H9 (cell line): ENCODE data around the gene CALHM6. TPM values are rescaled to one million over a fixed set of nuclear protein-coding genes. Genes with fewer than 3 reads are reported as not detected.

Experiments used
- DNase-seq: peaks from one replicate; pipeline ENCODE4 v3.0.0-alpha.2; 2017
- H2AFZ ChIP-seq: one replicate; pipeline ENCODE4 v1.6.1; 2013; ENCODE audit warnings: mild to moderate bottlenecking, low read length, control low read depth, moderate library complexity
- H2AK5ac ChIP-seq: 2 replicates; pipeline ENCODE4 v1.6.1; 2013; ENCODE audit warnings: low read length, control low read depth, mixed read lengths; ENCODE audit not compliant: insufficient read length
- H2BK120ac ChIP-seq: one replicate; pipeline ENCODE4 v1.6.1; 2013; ENCODE audit warnings: low read depth, mild to moderate bottlenecking, low read length, control low read depth, inconsistent platforms; ENCODE audit not compliant: poor library complexity, severe bottlenecking
- H2BK12ac ChIP-seq: 2 replicates; pipeline ENCODE4 v1.6.1; 2013; ENCODE audit warnings: low read length, control low read depth, mixed read lengths, low read depth; ENCODE audit not compliant: insufficient read length
- H2BK15ac ChIP-seq: 2 replicates; pipeline ENCODE4 v1.6.1; 2013; ENCODE audit warnings: low read depth, low read length, control low read depth
- H2BK20ac ChIP-seq: one replicate; pipeline ENCODE4 v1.6.1; 2013; ENCODE audit warnings: low read depth, mild to moderate bottlenecking, low read length, control low read depth, inconsistent platforms; ENCODE audit not compliant: poor library complexity, severe bottlenecking
- H2BK5ac ChIP-seq: 2 replicates; pipeline ENCODE4 v1.6.1; 2013; ENCODE audit warnings: low read length, control low read depth, mixed read lengths; ENCODE audit not compliant: insufficient read length
- H3K14ac ChIP-seq: 2 replicates; pipeline ENCODE4 v1.6.1; 2013; ENCODE audit warnings: low read length, control low read depth; ENCODE audit not compliant: insufficient read depth
- H3K18ac ChIP-seq: 2 replicates; pipeline ENCODE4 v1.6.1; 2013; ENCODE audit warnings: low read depth, mild to moderate bottlenecking, mixed read lengths, low read length, control low read depth; ENCODE audit not compliant: insufficient read length
- H3K23ac ChIP-seq: 2 replicates; pipeline ENCODE4 v1.6.1; 2013; ENCODE audit warnings: low read length, control low read depth, mixed read lengths, low read depth; ENCODE audit not compliant: insufficient read length
- H3K23me2 ChIP-seq: 2 replicates; pipeline ENCODE4 v1.6.1; 2013; ENCODE audit warnings: low read depth, mild to moderate bottlenecking, mixed read lengths, low read length, control low read depth; ENCODE audit not compliant: insufficient read length, poor library complexity, severe bottlenecking
- H3K27ac ChIP-seq: 2 replicates; pipeline ENCODE4 v1.5.1; 2013; ENCODE audit warnings: low read length, control low read depth, mixed read lengths, low read depth; ENCODE audit not compliant: insufficient read length
- H3K27me3 ChIP-seq: 2 replicates; pipeline ENCODE4 v1.6.1; 2013; ENCODE audit warnings: low read length, control low read depth, inconsistent platforms; ENCODE audit not compliant: insufficient read depth
- H3K4ac ChIP-seq: 2 replicates; pipeline ENCODE4 v1.6.1; 2013; ENCODE audit warnings: low read depth, mild to moderate bottlenecking, control low read depth, inconsistent platforms, low read length, moderate library complexity
- H3K4me1 ChIP-seq: 2 replicates; pipeline ENCODE4 v1.6.1; 2013; ENCODE audit warnings: low read length, control low read depth, inconsistent platforms; ENCODE audit not compliant: insufficient read depth
- H3K4me2 ChIP-seq: 2 replicates; pipeline ENCODE4 v1.6.1; 2013; ENCODE audit warnings: low read length, control low read depth, mixed read lengths; ENCODE audit not compliant: insufficient read length, insufficient read depth
- H3K56ac ChIP-seq: 2 replicates; pipeline ENCODE4 v1.6.1; 2013; ENCODE audit warnings: low read depth, mild to moderate bottlenecking, mixed read lengths, low read length, control low read depth; ENCODE audit not compliant: insufficient read length
- H3K79me1 ChIP-seq: 2 replicates; pipeline ENCODE4 v1.6.1; 2013; ENCODE audit warnings: low read depth, mild to moderate bottlenecking, moderate library complexity, low read length, control low read depth, inconsistent platforms; ENCODE audit not compliant: insufficient read depth, poor library complexity, severe bottlenecking
- H3K79me2 ChIP-seq: 2 replicates; pipeline ENCODE4 v1.6.1; 2013; ENCODE audit warnings: low read length, control low read depth, inconsistent platforms; ENCODE audit not compliant: insufficient read depth
- H3K9ac ChIP-seq: 2 replicates; pipeline ENCODE4 v1.6.1; 2013; ENCODE audit warnings: low read length, control low read depth, mixed read lengths; ENCODE audit not compliant: insufficient read length; ENCODE audit errors: extremely low read depth
- H3K9me3 ChIP-seq: one replicate; pipeline ENCODE4 v1.6.1; 2013; ENCODE audit warnings: low read depth, low read length, inconsistent platforms; ENCODE audit not compliant: control insufficient read depth
- H3T11ph ChIP-seq: one replicate; pipeline ENCODE4 v1.6.1; 2013; ENCODE audit warnings: mild to moderate bottlenecking, low read length, control low read depth, inconsistent platforms
- H4K20me1 ChIP-seq: one replicate; pipeline ENCODE4 v1.6.1; 2013; ENCODE audit not compliant: control insufficient read depth, insufficient read length, insufficient read depth
- H4K5ac ChIP-seq: 2 replicates; pipeline ENCODE4 v1.6.1; 2013; ENCODE audit warnings: low read depth, mild to moderate bottlenecking, mixed read lengths, low read length, control low read depth; ENCODE audit not compliant: insufficient read length
- H4K8ac ChIP-seq: replicated peaks from 2 replicates; pipeline ENCODE4 v1.6.1; 2013; ENCODE audit warnings: low read length, control low read depth, mixed read lengths, low read depth; ENCODE audit not compliant: insufficient read length
- H4K91ac ChIP-seq: 2 replicates; pipeline ENCODE4 v1.6.1; 2013; ENCODE audit warnings: low read depth, mild to moderate bottlenecking, moderate library complexity, mixed read lengths, low read length, control low read depth; ENCODE audit not compliant: insufficient read length
- H3K27ac Mint-ChIP-seq, 3 experiments: 2 replicates in 2 of 3; 3 replicates in 1 of 3; pipeline ENCODE4 v1.8.0; 2020 to 2021; ENCODE audit warnings: mixed read lengths in 3 of 3, mild to moderate bottlenecking in 1 of 3, moderate library complexity in 1 of 3
- H3K27me3 Mint-ChIP-seq: 2 replicates; pipeline ENCODE4 v1.8.0; 2021; ENCODE audit warnings: low read depth, mild to moderate bottlenecking, moderate library complexity, mixed read lengths
- H3K36me3 Mint-ChIP-seq, 3 experiments: 2 replicates in 2 of 3; 3 replicates in 1 of 3; pipeline ENCODE4 v1.8.0; 2020 to 2021; ENCODE audit warnings: low read depth in 3 of 3, mixed read lengths in 3 of 3; ENCODE audit not compliant: insufficient read depth in 1 of 3
- H3K4me1 Mint-ChIP-seq, 2 experiments: 2 replicates each; pipeline ENCODE4 v1.8.0; 2020; ENCODE audit warnings: mixed read lengths in 2 of 2
- H3K4me3 Mint-ChIP-seq, 2 experiments: 2 replicates in 1 of 2; 3 replicates in 1 of 2; pipeline ENCODE4 v1.8.0; 2020 to 2021; ENCODE audit warnings: mild to moderate bottlenecking in 2 of 2, mixed read lengths in 2 of 2, moderate library complexity in 1 of 2
- H3K9me3 Mint-ChIP-seq, 2 experiments: 2 replicates in 1 of 2; 3 replicates in 1 of 2; pipeline ENCODE4 v1.8.0; 2020; ENCODE audit warnings: mild to moderate bottlenecking in 2 of 2, mixed read lengths in 2 of 2, moderate library complexity in 1 of 2
- CTCF ChIP-seq: fragments of 200-600 bp; sonication (generic); conservative IDR thresholded peaks from 3 replicates; pipeline ENCODE4 v1.8.0; 2021; ENCODE audit warnings: antibody characterized with exemption, mild to moderate bottlenecking
- WGBS: extraction: QIAGEN DNeasy Blood & Tissue Kit; methylation state at CpG from one replicate; pipeline ENCODE4 v1.1.7; 2013; ENCODE audit warnings: missing lambda C conversion rate, low lambda C conversion rate, mixed read lengths; ENCODE audit not compliant: insufficient read length; ENCODE audit errors: extremely low coverage; 5-methylcytosine and 5-hydroxymethylcytosine counted together
- total RNA-seq: library from RNA; stranded (reverse); gene quantifications from 2 replicates; pipeline ENCODE4 v1.2.1, GENCODE V29; 2021

CALHM6 gene
- total RNA-seq, 1 experiment from 2014 or later: 0.44 TPM

GRCh38 chr6:116430860-116431259, 30.3 kb upstream of the CALHM6 start:
- Histone ChIP-seq H4K8ac (no peak overlapping the region), H4K20me1 (no peaks in the 10 kb centered on the region), H3K23me2 (no peaks in the 10 kb centered on the region), H3K14ac (no peak overlapping the region), H3K4me1 (peaks cover 3% of the 10 kb centered on the region; the same call in 1 of the 2 replicates), H2AFZ (no peak overlapping the region), H3T11ph (no peak overlapping the region), H2BK5ac (no peak overlapping the region), H2BK15ac (no peak overlapping the region), H3K23ac (no peak overlapping the region), H3K56ac (no peak overlapping the region), H3K9me3 (no peaks in the 10 kb centered on the region), H4K91ac (no peak overlapping the region), H3K9ac (no peak overlapping the region), H3K27ac (no peak overlapping the region), H2AK5ac (no peak overlapping the region), H3K4me2 (no peak overlapping the region), H2BK20ac (no peak overlapping the region), H2BK12ac (no peak overlapping the region), H2BK120ac (no peak overlapping the region), H4K5ac (no peak overlapping the region), H3K79me2 (no peaks in the 10 kb centered on the region), H3K4ac (no peak overlapping the region), H3K18ac (no peak overlapping the region), H3K27me3 (no peaks in the 10 kb centered on the region), H3K79me1 (no peaks in the 10 kb centered on the region)
- Mint-ChIP-seq H3K27me3 (no peaks in the 10 kb centered on the region), H3K27ac (peak overlapping the region in 1 of 3 experiments; percentile 32; a peak in 3 of 7 replicates), H3K4me3 (peak overlapping the region in 1 of 2 experiments; percentile 7; a peak in 1 of 5 replicates), H3K9me3 (no peaks in the 10 kb centered on the region), H3K4me1 (peaks cover 20 to 30% of the 10 kb centered on the region in 2 experiments), H3K36me3 (peaks cover 37 to 42% (median 38%) of the 10 kb centered on the region in 3 experiments)
- no CpG with 5 or more reads among the region's 4 CpGs for WGBS
- peak; percentile 23; the same call in 1 of the 3 replicates for TF ChIP-seq CTCF
- DNase-seq: no peak
